HepG2 (cell line): ENCODE results near the gene IGFBP6. TPM values are rescaled to one million over a fixed set of nuclear protein-coding genes. Genes with fewer than 3 reads are reported as not detected.
A peak's percentile ranks its signal among the peaks of the same experiment; 100 is the strongest.

Experiments used
- BCL6 ChIP-seq: IDR thresholded peaks from 2 replicates; pipeline ENCODE4 v1.6.1; 2016; ENCODE audit warnings: missing genetic modification reagents, missing compliant biosample characterization
- CAMTA2 ChIP-seq: sonication (generic); formaldehyde crosslinking; IDR thresholded peaks from 2 replicates; pipeline ENCODE4 v1.4.0; 2020; ENCODE audit warnings: mild to moderate bottlenecking, missing genetic modification reagents, borderline replicate concordance
- CBX2 ChIP-seq, 2 experiments: fragments of 200-600 bp in 1 of 2; sonication (generic); formaldehyde crosslinking in 1 of 2; IDR thresholded peaks; 2 replicates each; pipeline versions ENCODE4 v1.7.0 to v1.8.1; 2018 to 2022; ENCODE audit warnings: low read depth in 2 of 2, low read length in 1 of 2, mild to moderate bottlenecking in 1 of 2, missing genetic modification reagents in 1 of 2
- SALL1 ChIP-seq: sonication (generic); formaldehyde crosslinking; IDR thresholded peaks from 2 replicates; pipeline ENCODE4 v1.8.0; 2022; ENCODE audit warnings: mild to moderate bottlenecking, missing genetic modification reagents
- ZNF333 ChIP-seq: sonication (generic); formaldehyde crosslinking; IDR thresholded peaks from 2 replicates; pipeline ENCODE4 v1.4.0; 2020; ENCODE audit warnings: mild to moderate bottlenecking, missing genetic modification reagents, borderline replicate concordance
- ZNF761 ChIP-seq: sonication (generic); formaldehyde crosslinking; conservative IDR thresholded peaks from 2 replicates; pipeline ENCODE4 v1.4.0; 2020; ENCODE audit warnings: mild to moderate bottlenecking, missing genetic modification reagents
- ZNF780A ChIP-seq: sonication (generic); formaldehyde crosslinking; IDR thresholded peaks from 2 replicates; pipeline ENCODE4 v1.8.0; 2022; ENCODE audit warnings: mild to moderate bottlenecking, missing genetic modification reagents, moderate library complexity
- polyA plus RNA-seq, 8 experiments: library from polyadenylated mRNA; depleted of rRNA in 3 of 8; stranded (reverse) in 7 of 8; unstranded in 1 of 8; fragments of >200 nt; fragmentation: Illumina TruSeq in 4 of 8; extraction: Trizol in 4 of 8; gene quantifications; 2 replicates each; pipeline versions ENCODE4 v1.2.1 to v1.2.3, GENCODE V29; 2011 to 2016; ENCODE audit warnings: low read depth in 4 of 8, missing spikeins in 1 of 8, mixed read lengths in 1 of 8; ENCODE audit not compliant: insufficient read depth in 1 of 8
- total RNA-seq, 5 experiments: library from RNA; depleted of rRNA; stranded (reverse); fragments of >200 nt; fragmentation: Illumina TruSeq; extraction: Trizol; gene quantifications; 2 replicates each; pipeline ENCODE4 v1.2.3, GENCODE V29; 2016; ENCODE audit warnings: low read depth in 1 of 5
- TF ChIP-seq, protein P1 (sequence below): sonication (generic); formaldehyde crosslinking; IDR thresholded peaks from 2 replicates; pipeline ENCODE4 v1.4.0; 2020; ENCODE audit warnings: mild to moderate bottlenecking, missing genetic modification reagents
- TF ChIP-seq, protein P2 (sequence below): sonication (generic); formaldehyde crosslinking; conservative IDR thresholded peaks from 2 replicates; pipeline ENCODE4 v1.8.0; 2022; ENCODE audit warnings: low read depth, missing genetic modification reagents
- TF ChIP-seq, protein P3 (sequence below): sonication (generic); formaldehyde crosslinking; IDR thresholded peaks from 2 replicates; pipeline ENCODE4 v1.4.0; 2020; ENCODE audit warnings: mild to moderate bottlenecking, missing genetic modification reagents
- TF ChIP-seq, protein P4 (sequence below): sonication (generic); formaldehyde crosslinking; IDR thresholded peaks from 2 replicates; pipeline ENCODE4 v1.5.1; 2020; ENCODE audit warnings: missing genetic modification reagents, mild to moderate bottlenecking, borderline replicate concordance
- TF ChIP-seq, protein P5 (sequence below): sonication (generic); formaldehyde crosslinking; IDR thresholded peaks from 2 replicates; pipeline ENCODE4 v1.4.0; 2020; ENCODE audit warnings: missing genetic modification reagents
- TF ChIP-seq, protein P6 (sequence below): sonication (generic); formaldehyde crosslinking; IDR thresholded peaks from 2 replicates; pipeline ENCODE4 v1.5.0; 2020; ENCODE audit warnings: mild to moderate bottlenecking, missing genetic modification reagents

IGFBP6 gene
- total and polyA plus RNA-seq, 2 of the 13 experiments (the other 11 are each of a cell fraction or from before 2014, with no cell fraction given): 3.9 to 25.2 TPM

DNA sequence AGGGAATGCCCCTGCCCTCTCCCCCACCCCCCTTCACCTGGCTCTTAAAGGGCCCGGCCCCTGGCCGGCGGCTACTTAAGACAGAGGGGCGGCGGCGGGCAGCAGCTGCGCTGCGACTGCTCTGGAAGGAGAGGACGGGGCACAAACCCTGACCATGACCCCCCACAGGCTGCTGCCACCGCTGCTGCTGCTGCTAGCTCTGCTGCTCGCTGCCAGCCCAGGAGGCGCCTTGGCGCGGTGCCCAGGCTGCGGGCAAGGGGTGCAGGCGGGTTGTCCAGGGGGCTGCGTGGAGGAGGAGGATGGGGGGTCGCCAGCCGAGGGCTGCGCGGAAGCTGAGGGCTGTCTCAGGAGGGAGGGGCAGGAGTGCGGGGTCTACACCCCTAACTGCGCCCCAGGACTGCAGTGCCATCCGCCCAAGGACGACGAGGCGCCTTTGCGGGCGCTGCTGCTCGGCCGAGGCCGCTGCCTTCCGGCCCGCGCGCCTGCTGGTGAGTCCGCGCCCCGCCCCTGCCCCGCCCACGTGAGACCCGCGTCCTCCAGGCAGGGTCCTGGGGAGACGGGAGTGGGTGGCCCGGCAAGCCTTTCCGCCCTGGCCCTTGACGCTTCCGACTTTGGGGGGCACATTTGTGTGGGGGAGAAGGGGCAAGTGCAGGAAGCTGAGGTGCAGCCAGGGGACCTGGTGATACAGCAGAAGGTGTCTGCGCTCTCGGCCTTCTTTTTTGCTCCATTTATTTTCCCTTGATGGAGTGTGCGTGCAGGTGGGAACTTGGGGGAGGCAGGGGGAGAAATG is at the start of gene IGFBP6 (continued):
- TF ChIP-seq, protein P1, sequence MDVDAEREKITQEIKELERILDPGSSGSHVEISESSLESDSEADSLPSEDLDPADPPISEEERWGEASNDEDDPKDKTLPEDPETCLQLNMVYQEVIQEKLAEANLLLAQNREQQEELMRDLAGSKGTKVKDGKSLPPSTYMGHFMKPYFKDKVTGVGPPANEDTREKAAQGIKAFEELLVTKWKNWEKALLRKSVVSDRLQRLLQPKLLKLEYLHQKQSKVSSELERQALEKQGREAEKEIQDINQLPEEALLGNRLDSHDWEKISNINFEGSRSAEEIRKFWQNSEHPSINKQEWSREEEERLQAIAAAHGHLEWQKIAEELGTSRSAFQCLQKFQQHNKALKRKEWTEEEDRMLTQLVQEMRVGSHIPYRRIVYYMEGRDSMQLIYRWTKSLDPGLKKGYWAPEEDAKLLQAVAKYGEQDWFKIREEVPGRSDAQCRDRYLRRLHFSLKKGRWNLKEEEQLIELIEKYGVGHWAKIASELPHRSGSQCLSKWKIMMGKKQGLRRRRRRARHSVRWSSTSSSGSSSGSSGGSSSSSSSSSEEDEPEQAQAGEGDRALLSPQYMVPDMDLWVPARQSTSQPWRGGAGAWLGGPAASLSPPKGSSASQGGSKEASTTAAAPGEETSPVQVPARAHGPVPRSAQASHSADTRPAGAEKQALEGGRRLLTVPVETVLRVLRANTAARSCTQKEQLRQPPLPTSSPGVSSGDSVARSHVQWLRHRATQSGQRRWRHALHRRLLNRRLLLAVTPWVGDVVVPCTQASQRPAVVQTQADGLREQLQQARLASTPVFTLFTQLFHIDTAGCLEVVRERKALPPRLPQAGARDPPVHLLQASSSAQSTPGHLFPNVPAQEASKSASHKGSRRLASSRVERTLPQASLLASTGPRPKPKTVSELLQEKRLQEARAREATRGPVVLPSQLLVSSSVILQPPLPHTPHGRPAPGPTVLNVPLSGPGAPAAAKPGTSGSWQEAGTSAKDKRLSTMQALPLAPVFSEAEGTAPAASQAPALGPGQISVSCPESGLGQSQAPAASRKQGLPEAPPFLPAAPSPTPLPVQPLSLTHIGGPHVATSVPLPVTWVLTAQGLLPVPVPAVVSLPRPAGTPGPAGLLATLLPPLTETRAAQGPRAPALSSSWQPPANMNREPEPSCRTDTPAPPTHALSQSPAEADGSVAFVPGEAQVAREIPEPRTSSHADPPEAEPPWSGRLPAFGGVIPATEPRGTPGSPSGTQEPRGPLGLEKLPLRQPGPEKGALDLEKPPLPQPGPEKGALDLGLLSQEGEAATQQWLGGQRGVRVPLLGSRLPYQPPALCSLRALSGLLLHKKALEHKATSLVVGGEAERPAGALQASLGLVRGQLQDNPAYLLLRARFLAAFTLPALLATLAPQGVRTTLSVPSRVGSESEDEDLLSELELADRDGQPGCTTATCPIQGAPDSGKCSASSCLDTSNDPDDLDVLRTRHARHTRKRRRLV (CRISPR knock-in tag): no peak
- TF ChIP-seq SALL1 (CRISPR knock-in tag): no peak; the same call in 1 of the 2 replicates
- TF ChIP-seq, protein P2, sequence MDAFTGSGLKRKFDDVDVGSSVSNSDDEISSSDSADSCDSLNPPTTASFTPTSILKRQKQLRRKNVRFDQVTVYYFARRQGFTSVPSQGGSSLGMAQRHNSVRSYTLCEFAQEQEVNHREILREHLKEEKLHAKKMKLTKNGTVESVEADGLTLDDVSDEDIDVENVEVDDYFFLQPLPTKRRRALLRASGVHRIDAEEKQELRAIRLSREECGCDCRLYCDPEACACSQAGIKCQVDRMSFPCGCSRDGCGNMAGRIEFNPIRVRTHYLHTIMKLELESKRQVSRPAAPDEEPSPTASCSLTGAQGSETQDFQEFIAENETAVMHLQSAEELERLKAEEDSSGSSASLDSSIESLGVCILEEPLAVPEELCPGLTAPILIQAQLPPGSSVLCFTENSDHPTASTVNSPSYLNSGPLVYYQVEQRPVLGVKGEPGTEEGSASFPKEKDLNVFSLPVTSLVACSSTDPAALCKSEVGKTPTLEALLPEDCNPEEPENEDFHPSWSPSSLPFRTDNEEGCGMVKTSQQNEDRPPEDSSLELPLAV (CRISPR knock-in tag): no peak
- no peak for TF ChIP-seq ZNF780A (CRISPR knock-in tag)
- no peak for TF ChIP-seq ZNF333 (CRISPR knock-in tag)
- TF ChIP-seq, protein P3, sequence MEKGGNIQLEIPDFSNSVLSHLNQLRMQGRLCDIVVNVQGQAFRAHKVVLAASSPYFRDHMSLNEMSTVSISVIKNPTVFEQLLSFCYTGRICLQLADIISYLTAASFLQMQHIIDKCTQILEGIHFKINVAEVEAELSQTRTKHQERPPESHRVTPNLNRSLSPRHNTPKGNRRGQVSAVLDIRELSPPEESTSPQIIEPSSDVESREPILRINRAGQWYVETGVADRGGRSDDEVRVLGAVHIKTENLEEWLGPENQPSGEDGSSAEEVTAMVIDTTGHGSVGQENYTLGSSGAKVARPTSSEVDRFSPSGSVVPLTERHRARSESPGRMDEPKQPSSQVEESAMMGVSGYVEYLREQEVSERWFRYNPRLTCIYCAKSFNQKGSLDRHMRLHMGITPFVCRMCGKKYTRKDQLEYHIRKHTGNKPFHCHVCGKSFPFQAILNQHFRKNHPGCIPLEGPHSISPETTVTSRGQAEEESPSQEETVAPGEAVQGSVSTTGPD (CRISPR knock-in tag): no peak
- no peak for TF ChIP-seq ZNF761
- TF ChIP-seq CBX2 (IDR thresholded peaks at IDR 0.05; ENCODE audit: low read depth, low read length): no peak
- TF ChIP-seq CBX2 (CRISPR knock-in tag; IDR thresholded peaks at IDR 0.05; ENCODE audit: low read depth): no peak
- no peak for TF ChIP-seq CAMTA2 (CRISPR knock-in tag)
- TF ChIP-seq, protein P4, sequence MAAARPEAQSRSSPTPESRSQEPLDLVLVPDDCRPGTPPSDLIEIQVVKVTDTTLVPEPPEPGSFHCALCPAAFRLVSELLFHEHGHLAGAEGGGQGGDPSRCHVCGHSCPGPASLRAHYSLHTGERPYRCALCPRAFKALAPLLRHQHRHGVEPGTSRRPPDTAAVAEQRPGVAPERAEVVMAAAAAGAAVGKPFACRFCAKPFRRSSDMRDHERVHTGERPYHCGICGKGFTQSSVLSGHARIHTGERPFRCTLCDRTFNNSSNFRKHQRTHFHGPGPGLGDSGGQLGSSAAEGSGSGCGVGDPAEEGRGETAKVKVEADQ: no peak
- TF ChIP-seq, protein P5, sequence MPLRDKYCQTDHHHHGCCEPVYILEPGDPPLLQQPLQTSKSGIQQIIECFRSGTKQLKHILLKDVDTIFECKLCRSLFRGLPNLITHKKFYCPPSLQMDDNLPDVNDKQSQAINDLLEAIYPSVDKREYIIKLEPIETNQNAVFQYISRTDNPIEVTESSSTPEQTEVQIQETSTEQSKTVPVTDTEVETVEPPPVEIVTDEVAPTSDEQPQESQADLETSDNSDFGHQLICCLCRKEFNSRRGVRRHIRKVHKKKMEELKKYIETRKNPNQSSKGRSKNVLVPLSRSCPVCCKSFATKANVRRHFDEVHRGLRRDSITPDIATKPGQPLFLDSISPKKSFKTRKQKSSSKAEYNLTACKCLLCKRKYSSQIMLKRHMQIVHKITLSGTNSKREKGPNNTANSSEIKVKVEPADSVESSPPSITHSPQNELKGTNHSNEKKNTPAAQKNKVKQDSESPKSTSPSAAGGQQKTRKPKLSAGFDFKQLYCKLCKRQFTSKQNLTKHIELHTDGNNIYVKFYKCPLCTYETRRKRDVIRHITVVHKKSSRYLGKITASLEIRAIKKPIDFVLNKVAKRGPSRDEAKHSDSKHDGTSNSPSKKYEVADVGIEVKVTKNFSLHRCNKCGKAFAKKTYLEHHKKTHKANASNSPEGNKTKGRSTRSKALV (CRISPR knock-in tag): 0 out of 2 replicates have a peak, but pooled peaks have one; percentile 29
- no peak for TF ChIP-seq BCL6 (CRISPR knock-in tag)
- TF ChIP-seq, protein P6, sequence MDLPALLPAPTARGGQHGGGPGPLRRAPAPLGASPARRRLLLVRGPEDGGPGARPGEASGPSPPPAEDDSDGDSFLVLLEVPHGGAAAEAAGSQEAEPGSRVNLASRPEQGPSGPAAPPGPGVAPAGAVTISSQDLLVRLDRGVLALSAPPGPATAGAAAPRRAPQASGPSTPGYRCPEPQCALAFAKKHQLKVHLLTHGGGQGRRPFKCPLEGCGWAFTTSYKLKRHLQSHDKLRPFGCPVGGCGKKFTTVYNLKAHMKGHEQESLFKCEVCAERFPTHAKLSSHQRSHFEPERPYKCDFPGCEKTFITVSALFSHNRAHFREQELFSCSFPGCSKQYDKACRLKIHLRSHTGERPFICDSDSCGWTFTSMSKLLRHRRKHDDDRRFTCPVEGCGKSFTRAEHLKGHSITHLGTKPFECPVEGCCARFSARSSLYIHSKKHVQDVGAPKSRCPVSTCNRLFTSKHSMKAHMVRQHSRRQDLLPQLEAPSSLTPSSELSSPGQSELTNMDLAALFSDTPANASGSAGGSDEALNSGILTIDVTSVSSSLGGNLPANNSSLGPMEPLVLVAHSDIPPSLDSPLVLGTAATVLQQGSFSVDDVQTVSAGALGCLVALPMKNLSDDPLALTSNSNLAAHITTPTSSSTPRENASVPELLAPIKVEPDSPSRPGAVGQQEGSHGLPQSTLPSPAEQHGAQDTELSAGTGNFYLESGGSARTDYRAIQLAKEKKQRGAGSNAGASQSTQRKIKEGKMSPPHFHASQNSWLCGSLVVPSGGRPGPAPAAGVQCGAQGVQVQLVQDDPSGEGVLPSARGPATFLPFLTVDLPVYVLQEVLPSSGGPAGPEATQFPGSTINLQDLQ (CRISPR knock-in tag): no peak
